ENCODE measurements around the gene LHCGR. TPM values are rescaled to one million over a fixed set of nuclear protein-coding genes. Genes with fewer than 3 reads are reported as not detected.
A peak's percentile ranks its signal among the peaks of the same experiment; 100 is the strongest.

Gene LHCGR
- total RNA-seq (2021), result 0.21 to 0.34 TPM (median 0.31 TPM) in 3 replicates
- Bru-seq, nascent RNA, result percentile 14 among the genes with signal in this experiment
- long read RNA-seq, experiment 1, result 0 reads
- long read RNA-seq, experiment 2, result 0 reads
- long read RNA-seq, experiment 3, result 0 reads

DNA sequence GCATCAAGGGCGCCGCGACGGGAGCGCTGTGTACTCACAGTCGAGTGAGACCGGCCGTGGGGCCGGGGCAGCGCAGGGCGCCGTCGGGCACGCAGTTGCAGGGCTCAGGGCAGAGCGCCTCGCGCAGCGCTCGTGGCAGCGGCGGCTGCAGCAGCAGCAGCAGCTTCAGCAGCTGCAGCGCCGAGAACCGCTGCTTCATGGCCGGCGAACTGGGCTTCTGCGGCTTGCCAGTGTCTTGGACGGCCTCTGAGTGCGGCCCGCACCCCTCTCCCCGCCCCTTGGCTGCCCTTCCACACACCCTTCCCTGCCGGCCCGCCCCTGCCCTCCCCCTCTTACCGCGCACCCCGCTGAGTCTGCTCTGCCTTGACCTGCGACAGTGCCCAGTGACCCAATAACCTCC lies at the start of gene LHCGR:
TSS of gene LHCGR (minus strand) at position 252 of the 400 bp plus-strand sequence. CDS start at position 199, 53 bp downstream.
- ChIA-PET CTCF (no interaction called here), POLR2A (no interaction called here)
- ATAC-seq (peak; percentile 86), DNase-seq (ENCODE audit: low spot score) (peak; percentile 59)
- Mint-ChIP-seq H3K4me1 (peaks cover 35% of the 10 kb centered on the region), H3K36me3 (no peaks in the 10 kb centered on the region), H3K4me3 (peak within 1 kb of the TSS; percentile 69), H3K27ac (no peak within 1 kb of the TSS), H3K27me3 (ENCODE audit: low read depth) (peaks cover 26% of the 10 kb centered on the region), H3K9me3 (no peaks in the 10 kb centered on the region)
- TF ChIP-seq TCF7 (CRISPR knock-in tag; IDR thresholded peaks at IDR 0.05; ENCODE audit: low read depth) (no peak), GABPB1 (CRISPR knock-in tag; IDR thresholded peaks at IDR 0.05) (no peak), CREB1 (CRISPR knock-in tag; IDR thresholded peaks at IDR 0.05) (no peak), GTF2I (CRISPR knock-in tag; conservative IDR thresholded peaks at IDR 0.05) (no peak), ZNF423 (CRISPR knock-in tag; IDR thresholded peaks at IDR 0.05) (no peak), SP1 (CRISPR knock-in tag; conservative IDR thresholded peaks at IDR 0.05) (no peak; the same call in 1 of the 2 replicates), RELA (CRISPR knock-in tag; IDR thresholded peaks at IDR 0.05; ENCODE audit: borderline replicate concordance) (peak; percentile 50; the same call in 1 of the 2 replicates), ZNF121 (CRISPR knock-in tag; IDR thresholded peaks at IDR 0.05) (no peak), TEAD4 (CRISPR knock-in tag; IDR thresholded peaks at IDR 0.05) (no peak), SMAD4 (CRISPR knock-in tag; IDR thresholded peaks at IDR 0.05) (no peak), ZNF232 (CRISPR knock-in tag; IDR thresholded peaks at IDR 0.05) (peak; percentile 78; the same call in 1 of the 2 replicates), HMGA2 (CRISPR knock-in tag; IDR thresholded peaks at IDR 0.05) (no peak), SOX15 (CRISPR knock-in tag; IDR thresholded peaks at IDR 0.05) (no peak), NFATC4 (CRISPR knock-in tag; IDR thresholded peaks at IDR 0.05) (no peak), NR3C1 (CRISPR knock-in tag; conservative IDR thresholded peaks at IDR 0.05; ENCODE audit: low read depth) (no peak), ESRRA (CRISPR knock-in tag; IDR thresholded peaks at IDR 0.05; ENCODE audit: borderline replicate concordance) (peak; percentile 60; the same call in 1 of the 2 replicates)
- TF ChIP-seq, protein P1, sequence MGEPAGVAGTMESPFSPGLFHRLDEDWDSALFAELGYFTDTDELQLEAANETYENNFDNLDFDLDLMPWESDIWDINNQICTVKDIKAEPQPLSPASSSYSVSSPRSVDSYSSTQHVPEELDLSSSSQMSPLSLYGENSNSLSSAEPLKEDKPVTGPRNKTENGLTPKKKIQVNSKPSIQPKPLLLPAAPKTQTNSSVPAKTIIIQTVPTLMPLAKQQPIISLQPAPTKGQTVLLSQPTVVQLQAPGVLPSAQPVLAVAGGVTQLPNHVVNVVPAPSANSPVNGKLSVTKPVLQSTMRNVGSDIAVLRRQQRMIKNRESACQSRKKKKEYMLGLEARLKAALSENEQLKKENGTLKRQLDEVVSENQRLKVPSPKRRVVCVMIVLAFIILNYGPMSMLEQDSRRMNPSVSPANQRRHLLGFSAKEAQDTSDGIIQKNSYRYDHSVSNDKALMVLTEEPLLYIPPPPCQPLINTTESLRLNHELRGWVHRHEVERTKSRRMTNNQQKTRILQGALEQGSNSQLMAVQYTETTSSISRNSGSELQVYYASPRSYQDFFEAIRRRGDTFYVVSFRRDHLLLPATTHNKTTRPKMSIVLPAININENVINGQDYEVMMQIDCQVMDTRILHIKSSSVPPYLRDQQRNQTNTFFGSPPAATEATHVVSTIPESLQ (CRISPR knock-in tag; IDR thresholded peaks at IDR 0.05), result no peak
- TF ChIP-seq, protein P2, sequence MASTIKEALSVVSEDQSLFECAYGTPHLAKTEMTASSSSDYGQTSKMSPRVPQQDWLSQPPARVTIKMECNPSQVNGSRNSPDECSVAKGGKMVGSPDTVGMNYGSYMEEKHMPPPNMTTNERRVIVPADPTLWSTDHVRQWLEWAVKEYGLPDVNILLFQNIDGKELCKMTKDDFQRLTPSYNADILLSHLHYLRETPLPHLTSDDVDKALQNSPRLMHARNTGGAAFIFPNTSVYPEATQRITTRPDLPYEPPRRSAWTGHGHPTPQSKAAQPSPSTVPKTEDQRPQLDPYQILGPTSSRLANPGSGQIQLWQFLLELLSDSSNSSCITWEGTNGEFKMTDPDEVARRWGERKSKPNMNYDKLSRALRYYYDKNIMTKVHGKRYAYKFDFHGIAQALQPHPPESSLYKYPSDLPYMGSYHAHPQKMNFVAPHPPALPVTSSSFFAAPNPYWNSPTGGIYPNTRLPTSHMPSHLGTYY (CRISPR knock-in tag; IDR thresholded peaks at IDR 0.05), result no peak
- TF ChIP-seq, protein P3, sequence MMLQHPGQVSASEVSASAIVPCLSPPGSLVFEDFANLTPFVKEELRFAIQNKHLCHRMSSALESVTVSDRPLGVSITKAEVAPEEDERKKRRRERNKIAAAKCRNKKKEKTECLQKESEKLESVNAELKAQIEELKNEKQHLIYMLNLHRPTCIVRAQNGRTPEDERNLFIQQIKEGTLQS (CRISPR knock-in tag; conservative IDR thresholded peaks at IDR 0.05), result no peak
- TF ChIP-seq, protein P4, sequence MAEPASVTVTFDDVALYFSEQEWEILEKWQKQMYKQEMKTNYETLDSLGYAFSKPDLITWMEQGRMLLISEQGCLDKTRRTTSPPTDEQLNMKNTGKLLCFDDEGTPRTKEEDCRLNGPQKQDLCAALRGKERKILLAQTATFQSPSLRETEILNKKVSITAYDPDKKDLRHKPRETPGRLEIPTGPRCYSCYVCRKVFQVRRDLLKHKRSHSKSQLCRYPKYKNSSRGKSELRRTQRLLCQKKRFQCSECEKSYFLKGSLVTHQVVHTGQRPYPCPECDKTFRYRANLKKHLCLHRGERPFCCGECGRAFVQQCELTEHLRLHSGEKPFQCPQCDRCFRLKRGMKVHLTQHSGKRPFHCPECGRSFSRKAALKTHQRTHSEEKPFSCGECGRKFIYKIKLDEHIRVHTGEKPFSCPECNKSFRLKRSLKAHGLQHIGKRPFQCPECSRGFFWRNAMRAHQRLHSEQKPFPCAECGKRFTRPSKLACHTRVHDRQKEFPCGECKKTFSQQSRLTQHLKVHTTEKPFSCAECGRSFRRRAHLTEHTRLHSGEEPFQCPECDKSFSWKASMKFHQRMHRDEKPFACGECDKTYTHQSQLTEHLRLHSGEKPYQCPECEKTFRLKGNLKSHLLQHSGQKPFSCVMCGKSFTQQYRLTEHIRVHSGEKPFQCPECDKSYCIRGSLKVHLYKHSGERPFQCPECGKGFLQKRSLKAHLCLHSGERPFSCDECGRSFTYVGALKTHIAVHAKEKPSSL (CRISPR knock-in tag; conservative IDR thresholded peaks at IDR 0.05), result no peak
- TF ChIP-seq, protein P5, sequence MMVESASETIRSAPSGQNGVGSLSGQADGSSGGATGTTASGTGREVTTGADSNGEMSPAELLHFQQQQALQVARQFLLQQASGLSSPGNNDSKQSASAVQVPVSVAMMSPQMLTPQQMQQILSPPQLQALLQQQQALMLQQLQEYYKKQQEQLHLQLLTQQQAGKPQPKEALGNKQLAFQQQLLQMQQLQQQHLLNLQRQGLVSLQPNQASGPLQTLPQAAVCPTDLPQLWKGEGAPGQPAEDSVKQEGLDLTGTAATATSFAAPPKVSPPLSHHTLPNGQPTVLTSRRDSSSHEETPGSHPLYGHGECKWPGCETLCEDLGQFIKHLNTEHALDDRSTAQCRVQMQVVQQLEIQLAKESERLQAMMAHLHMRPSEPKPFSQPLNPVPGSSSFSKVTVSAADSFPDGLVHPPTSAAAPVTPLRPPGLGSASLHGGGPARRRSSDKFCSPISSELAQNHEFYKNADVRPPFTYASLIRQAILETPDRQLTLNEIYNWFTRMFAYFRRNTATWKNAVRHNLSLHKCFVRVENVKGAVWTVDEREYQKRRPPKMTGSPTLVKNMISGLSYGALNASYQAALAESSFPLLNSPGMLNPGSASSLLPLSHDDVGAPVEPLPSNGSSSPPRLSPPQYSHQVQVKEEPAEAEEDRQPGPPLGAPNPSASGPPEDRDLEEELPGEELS (CRISPR knock-in tag; IDR thresholded peaks at IDR 0.05), result peak; percentile 90; the same call in 1 of the 2 replicates
- TF ChIP-seq, protein P6, sequence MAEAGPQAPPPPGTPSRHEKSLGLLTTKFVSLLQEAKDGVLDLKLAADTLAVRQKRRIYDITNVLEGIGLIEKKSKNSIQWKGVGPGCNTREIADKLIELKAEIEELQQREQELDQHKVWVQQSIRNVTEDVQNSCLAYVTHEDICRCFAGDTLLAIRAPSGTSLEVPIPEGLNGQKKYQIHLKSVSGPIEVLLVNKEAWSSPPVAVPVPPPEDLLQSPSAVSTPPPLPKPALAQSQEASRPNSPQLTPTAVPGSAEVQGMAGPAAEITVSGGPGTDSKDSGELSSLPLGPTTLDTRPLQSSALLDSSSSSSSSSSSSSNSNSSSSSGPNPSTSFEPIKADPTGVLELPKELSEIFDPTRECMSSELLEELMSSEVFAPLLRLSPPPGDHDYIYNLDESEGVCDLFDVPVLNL (CRISPR knock-in tag; IDR thresholded peaks at IDR 0.05; ENCODE audit: borderline replicate concordance, low read depth), result no peak
- TF ChIP-seq, protein P7, sequence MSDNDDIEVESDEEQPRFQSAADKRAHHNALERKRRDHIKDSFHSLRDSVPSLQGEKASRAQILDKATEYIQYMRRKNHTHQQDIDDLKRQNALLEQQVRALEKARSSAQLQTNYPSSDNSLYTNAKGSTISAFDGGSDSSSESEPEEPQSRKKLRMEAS (CRISPR knock-in tag; IDR thresholded peaks at IDR 0.05), result peak; percentile 72; the same call in 1 of the 2 replicates
- TF ChIP-seq, protein P8, sequence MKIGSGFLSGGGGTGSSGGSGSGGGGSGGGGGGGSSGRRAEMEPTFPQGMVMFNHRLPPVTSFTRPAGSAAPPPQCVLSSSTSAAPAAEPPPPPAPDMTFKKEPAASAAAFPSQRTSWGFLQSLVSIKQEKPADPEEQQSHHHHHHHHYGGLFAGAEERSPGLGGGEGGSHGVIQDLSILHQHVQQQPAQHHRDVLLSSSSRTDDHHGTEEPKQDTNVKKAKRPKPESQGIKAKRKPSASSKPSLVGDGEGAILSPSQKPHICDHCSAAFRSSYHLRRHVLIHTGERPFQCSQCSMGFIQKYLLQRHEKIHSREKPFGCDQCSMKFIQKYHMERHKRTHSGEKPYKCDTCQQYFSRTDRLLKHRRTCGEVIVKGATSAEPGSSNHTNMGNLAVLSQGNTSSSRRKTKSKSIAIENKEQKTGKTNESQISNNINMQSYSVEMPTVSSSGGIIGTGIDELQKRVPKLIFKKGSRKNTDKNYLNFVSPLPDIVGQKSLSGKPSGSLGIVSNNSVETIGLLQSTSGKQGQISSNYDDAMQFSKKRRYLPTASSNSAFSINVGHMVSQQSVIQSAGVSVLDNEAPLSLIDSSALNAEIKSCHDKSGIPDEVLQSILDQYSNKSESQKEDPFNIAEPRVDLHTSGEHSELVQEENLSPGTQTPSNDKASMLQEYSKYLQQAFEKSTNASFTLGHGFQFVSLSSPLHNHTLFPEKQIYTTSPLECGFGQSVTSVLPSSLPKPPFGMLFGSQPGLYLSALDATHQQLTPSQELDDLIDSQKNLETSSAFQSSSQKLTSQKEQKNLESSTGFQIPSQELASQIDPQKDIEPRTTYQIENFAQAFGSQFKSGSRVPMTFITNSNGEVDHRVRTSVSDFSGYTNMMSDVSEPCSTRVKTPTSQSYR (CRISPR knock-in tag; IDR thresholded peaks at IDR 0.05), result no peak
- TF ChIP-seq, protein P9, sequence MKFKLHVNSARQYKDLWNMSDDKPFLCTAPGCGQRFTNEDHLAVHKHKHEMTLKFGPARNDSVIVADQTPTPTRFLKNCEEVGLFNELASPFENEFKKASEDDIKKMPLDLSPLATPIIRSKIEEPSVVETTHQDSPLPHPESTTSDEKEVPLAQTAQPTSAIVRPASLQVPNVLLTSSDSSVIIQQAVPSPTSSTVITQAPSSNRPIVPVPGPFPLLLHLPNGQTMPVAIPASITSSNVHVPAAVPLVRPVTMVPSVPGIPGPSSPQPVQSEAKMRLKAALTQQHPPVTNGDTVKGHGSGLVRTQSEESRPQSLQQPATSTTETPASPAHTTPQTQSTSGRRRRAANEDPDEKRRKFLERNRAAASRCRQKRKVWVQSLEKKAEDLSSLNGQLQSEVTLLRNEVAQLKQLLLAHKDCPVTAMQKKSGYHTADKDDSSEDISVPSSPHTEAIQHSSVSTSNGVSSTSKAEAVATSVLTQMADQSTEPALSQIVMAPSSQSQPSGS (CRISPR knock-in tag; IDR thresholded peaks at IDR 0.05; ENCODE audit: borderline replicate concordance, low read depth), result no peak
